HEK293 (cell line): Measurements from ENCODE around the gene DLX2.

Source experiments
- CTCF ChIA-PET: fragments of 350-600 bp; formaldehyde crosslinking; extraction: SDS; loops from one replicate; lab custom pipeline; 2021; ENCODE audit warnings: antibody characterized with exemption; lab: Yijun Ruan, JAX
- POLR2A ChIA-PET: fragments of 300-600 bp; formaldehyde crosslinking; extraction: SDS; loops from one replicate; lab custom pipeline; 2020; ENCODE audit warnings: antibody characterized with exemption, inconsistent platforms; lab: Yijun Ruan, JAX
- H3K27ac ChIP-seq: fragments of 200-500 bp; sonication (Bioruptor generic); 2 replicates; pipeline ENCODE4 v1.5.1; 2014; ENCODE audit warnings: low read depth, low read length, control low read depth, inconsistent platforms; ENCODE audit errors: extremely low read depth
- H3K36me3 ChIP-seq, 2 experiments: fragments of 200-500 bp in 1 of 2; sonication (Bioruptor generic) in 1 of 2; 1 replicate in 1 of 2; 2 replicates in 1 of 2; pipeline ENCODE4 v1.5.1; 2014 to 2017; ENCODE audit warnings: inconsistent platforms in 2 of 2, low read length in 2 of 2; ENCODE audit not compliant: control insufficient read depth in 2 of 2, insufficient read depth in 1 of 2
- H3K4me1 ChIP-seq: fragments of 200-500 bp; sonication (Bioruptor generic); 2 replicates; pipeline ENCODE4 v1.5.1; 2014; ENCODE audit warnings: mild to moderate bottlenecking, low read length, inconsistent platforms; ENCODE audit not compliant: control insufficient read depth, insufficient read depth
- H3K4me3 ChIP-seq: 2 replicates; pipeline ENCODE4 v1.5.1; 2011; ENCODE audit warnings: low read depth, mild to moderate bottlenecking, control low read depth, low read length, moderate library complexity
- H3K9me3 ChIP-seq: fragments of 200-500 bp; sonication (Bioruptor generic); 2 replicates; pipeline ENCODE4 v1.5.1; 2014; ENCODE audit warnings: low read depth, low read length, inconsistent platforms; ENCODE audit not compliant: control insufficient read depth, insufficient read depth
- EGR2 ChIP-seq: fragments of 450-650 bp; formaldehyde crosslinking; IDR thresholded peaks from 2 replicates; pipeline ENCODE4 v1.5.1; 2016; ENCODE audit warnings: low read depth, missing biosample characterization, missing genetic modification characterization
- ELK4 ChIP-seq: IDR thresholded peaks from 2 replicates; pipeline ENCODE4 v1.6.1; 2011; ENCODE audit warnings: mild to moderate bottlenecking, low read depth, low read length, borderline replicate concordance
- GFI1B ChIP-seq: fragments of 450-650 bp; formaldehyde crosslinking; IDR thresholded peaks from 2 replicates; pipeline ENCODE4 v1.5.1; 2016; ENCODE audit warnings: missing biosample characterization, missing genetic modification characterization
- GLI4 ChIP-seq: fragments of 450-650 bp; formaldehyde crosslinking; IDR thresholded peaks from 2 replicates; pipeline ENCODE4 v1.5.1; 2016; ENCODE audit warnings: missing biosample characterization, missing genetic modification characterization
- KLF10 ChIP-seq: fragments of 450-650 bp; IDR thresholded peaks from 2 replicates; pipeline ENCODE4 v1.5.1; 2018; ENCODE audit warnings: missing biosample characterization, mild to moderate bottlenecking, missing genetic modification characterization
- MEIS1 ChIP-seq: sonication (generic); formaldehyde crosslinking; IDR thresholded peaks from 2 replicates; pipeline ENCODE4 v1.8.1; 2022; ENCODE audit warnings: missing genetic modification reagents, mild to moderate bottlenecking, borderline replicate concordance
- MYNN ChIP-seq: fragments of 450-650 bp; formaldehyde crosslinking; IDR thresholded peaks from 2 replicates; pipeline ENCODE4 v1.5.1; 2016; ENCODE audit warnings: missing biosample characterization, missing genetic modification characterization, borderline replicate concordance
- PRDM10 ChIP-seq: fragments of 450-650 bp; formaldehyde crosslinking; IDR thresholded peaks from 2 replicates; pipeline ENCODE4 v1.5.1; 2016; ENCODE audit warnings: missing biosample characterization, missing genetic modification characterization
- WT1 ChIP-seq: fragments of 450-650 bp; formaldehyde crosslinking; IDR thresholded peaks from 2 replicates; pipeline ENCODE4 v1.5.1; 2016; ENCODE audit warnings: missing biosample characterization, missing genetic modification characterization
- ZBTB7A ChIP-seq: fragments of 450-650 bp; formaldehyde crosslinking; IDR thresholded peaks from 2 replicates; pipeline ENCODE4 v1.5.1; 2016; ENCODE audit warnings: low read depth, missing biosample characterization, missing genetic modification characterization
- ZFP3 ChIP-seq: fragments of 450-650 bp; formaldehyde crosslinking; IDR thresholded peaks from 2 replicates; pipeline ENCODE4 v1.5.1; 2016; ENCODE audit warnings: low read depth, missing biosample characterization, missing genetic modification characterization
- ZIC2 ChIP-seq: fragments of 450-650 bp; formaldehyde crosslinking; IDR thresholded peaks from 2 replicates; pipeline ENCODE4 v1.5.1; 2016; ENCODE audit warnings: missing biosample characterization, missing genetic modification characterization
- ZNF175 ChIP-seq: fragments of 450-650 bp; formaldehyde crosslinking; IDR thresholded peaks from 2 replicates; pipeline ENCODE4 v1.5.1; 2016; ENCODE audit warnings: missing biosample characterization, missing genetic modification characterization
- ZNF221 ChIP-seq: fragments of 450-650 bp; formaldehyde crosslinking; IDR thresholded peaks from 2 replicates; pipeline ENCODE4 v1.5.1; 2017; ENCODE audit warnings: missing biosample characterization, missing genetic modification characterization, borderline replicate concordance
- ZNF248 ChIP-seq: fragments of 450-650 bp; formaldehyde crosslinking; IDR thresholded peaks from 2 replicates; pipeline ENCODE4 v1.5.1; 2017; ENCODE audit warnings: missing biosample characterization, missing genetic modification characterization
- ZNF26 ChIP-seq: fragments of 450-650 bp; formaldehyde crosslinking; IDR thresholded peaks from 2 replicates; pipeline ENCODE4 v1.5.1; 2016; ENCODE audit warnings: missing biosample characterization, missing genetic modification characterization
- ZNF354C ChIP-seq: fragments of 450-650 bp; formaldehyde crosslinking; IDR thresholded peaks from 2 replicates; pipeline ENCODE4 v1.5.1; 2016; ENCODE audit warnings: missing biosample characterization, missing genetic modification characterization, low read depth, borderline replicate concordance
- ZNF398 ChIP-seq: fragments of 450-650 bp; formaldehyde crosslinking; IDR thresholded peaks from 2 replicates; pipeline ENCODE4 v1.5.1; 2017; ENCODE audit warnings: missing biosample characterization, missing genetic modification characterization
- ZNF510 ChIP-seq: fragments of 450-650 bp; formaldehyde crosslinking; IDR thresholded peaks from 2 replicates; pipeline ENCODE4 v1.5.1; 2018; ENCODE audit warnings: mild to moderate bottlenecking, missing genetic modification characterization, missing biosample characterization; ENCODE audit not compliant: insufficient replicate concordance
- ZNF548 ChIP-seq: fragments of 450-650 bp; formaldehyde crosslinking; IDR thresholded peaks from 2 replicates; pipeline ENCODE4 v1.5.1; 2016; ENCODE audit warnings: missing biosample characterization, missing genetic modification characterization
- ZNF571 ChIP-seq: fragments of 450-650 bp; formaldehyde crosslinking; IDR thresholded peaks from 2 replicates; pipeline ENCODE4 v1.5.0; 2017; ENCODE audit warnings: missing biosample characterization, missing genetic modification characterization
- ZNF624 ChIP-seq: fragments of 450-650 bp; formaldehyde crosslinking; IDR thresholded peaks from 2 replicates; pipeline ENCODE4 v1.5.1; 2017; ENCODE audit warnings: missing biosample characterization, missing genetic modification characterization
- ZNF768 ChIP-seq: fragments of 450-650 bp; formaldehyde crosslinking; IDR thresholded peaks from 2 replicates; pipeline ENCODE4 v1.5.1; 2018; ENCODE audit warnings: missing biosample characterization, mild to moderate bottlenecking, missing genetic modification characterization
- ZSCAN18 ChIP-seq: fragments of 450-650 bp; formaldehyde crosslinking; IDR thresholded peaks from 2 replicates; pipeline ENCODE4 v1.5.1; 2016; ENCODE audit warnings: missing biosample characterization, missing genetic modification characterization

The DLX2 gene

GRCh38 chr2:172065111-172065510, 37.6 kb downstream of the DLX2 start:
- POLR2A ChIA-PET, result no interaction called here

GRCh38 chr2:172063446-172063845, 39.3 kb downstream of the DLX2 start:
- H3K9me3 ChIP-seq, result no peaks in the 10 kb centered on the region
- H3K4me3 ChIP-seq, result no peak overlapping the region
- ChIA-PET POLR2A (no interaction called here), CTCF (interaction anchor here (0.8 kb wide), 1 partner anchor 259 kb away, joined by 3 read pairs; no protein-coding TSS in a partner anchor)
- H3K27ac ChIP-seq, result no peak overlapping the region
- H3K4me1 ChIP-seq, result no peaks in the 10 kb centered on the region
- H3K36me3 ChIP-seq, result no peaks in the 10 kb centered on the region
- TF ChIP-seq ELK4 (no peak), ZNF175 (no peak), ZNF768 (tag by site-specific recombination) (no peak), ZNF354C (tag by site-specific recombination) (no peak), ZNF548 (tag by site-specific recombination) (no peak), GFI1B (tag by site-specific recombination) (no peak), ZNF624 (no peak), EGR2 (tag by site-specific recombination) (no peak), ZNF26 (no peak), ZNF510 (no peak), ZBTB7A (tag by site-specific recombination) (no peak), ZNF571 (tag by site-specific recombination) (no peak), ZNF398 (no peak), WT1 (tag by site-specific recombination) (no peak), GLI4 (tag by site-specific recombination) (no peak), PRDM10 (tag by site-specific recombination) (no peak), MYNN (no peak)

More at GRCh38 chr2:172065111-172065510, 37.6 kb downstream of the DLX2 start:
- CTCF ChIA-PET, result no interaction called here
- no peaks in the 10 kb centered on the region for H3K4me1 ChIP-seq
- H3K36me3 ChIP-seq, result no peaks in the 10 kb centered on the region
- H3K9me3 ChIP-seq, result no peaks in the 10 kb centered on the region
- no peak for TF ChIP-seq KLF10 (tag by site-specific recombination)
- TF ChIP-seq ZSCAN18 (tag by site-specific recombination), result no peak
- no peak for TF ChIP-seq MEIS1 (CRISPR knock-in tag)
- no peak for TF ChIP-seq ZNF221 (tag by site-specific recombination)
- no peak for TF ChIP-seq ELK4
- no peak for TF ChIP-seq ZIC2 (tag by site-specific recombination)
- no peak for TF ChIP-seq ZNF248
- no peak for TF ChIP-seq ZFP3 (tag by site-specific recombination)
- H3K27ac ChIP-seq, result no peak overlapping the region
- no peak overlapping the region for H3K4me3 ChIP-seq
